ENCODE results near the gene SSMEM1. TPM values are rescaled to one million over a fixed set of nuclear protein-coding genes. Genes with fewer than 3 reads are reported as not detected.
"Not testable (repeated sequence)": the region's sequence is repeated elsewhere in the genome, so short reads cannot be mapped to it uniquely, and the experiment has no call there.

The SSMEM1 gene
- total RNA-seq, 2 experiments from 2014 or later: not detected

DNA sequence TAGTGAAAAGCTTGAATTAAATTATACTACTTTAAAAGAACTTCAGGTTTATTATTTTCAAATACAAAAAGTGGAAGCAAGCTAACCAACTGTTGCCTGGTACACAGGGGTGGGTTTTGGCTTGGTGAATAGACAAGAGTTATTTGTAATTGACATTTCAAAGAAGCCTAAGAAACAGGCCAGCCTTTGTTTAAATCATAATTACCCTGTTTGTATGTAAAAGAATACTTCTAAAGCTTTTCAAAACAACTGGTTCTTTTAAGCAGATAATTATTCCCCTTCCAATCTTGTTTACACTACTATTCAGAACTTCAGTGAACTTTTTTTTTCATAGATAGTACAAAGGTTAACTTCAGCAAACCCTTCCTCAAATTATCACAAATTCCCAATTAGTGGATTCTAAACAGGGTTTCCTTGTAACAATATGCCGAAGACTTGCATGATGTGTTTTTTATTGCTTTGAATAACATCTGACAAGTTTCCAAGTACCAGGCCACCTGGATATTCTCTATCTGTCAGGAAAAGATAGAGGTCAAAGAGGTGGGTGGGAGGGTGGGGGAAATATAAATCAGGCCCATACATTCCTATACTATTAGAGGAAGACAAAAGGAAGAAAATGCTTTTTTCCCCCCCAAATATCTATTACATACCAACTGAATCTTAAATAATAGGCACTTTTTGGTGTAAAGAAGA lies 20.4 kb downstream of the SSMEM1 start:
- Histone ChIP-seq H2AFZ (ENCODE audit: low read length) (no peak overlapping the region), H4K20me1 (ENCODE audit: insufficient read depth, low read length) (no peaks in the 10 kb centered on the region), H3K27ac (ENCODE audit: low read depth, low read length, poor library complexity, severe bottlenecking) (no peak overlapping the region), H3K4me2 (ENCODE audit: low read length) (no peak overlapping the region), H3K4me1 (ENCODE audit: insufficient read depth, low read length, poor library complexity, severe bottlenecking) (no peaks in the 10 kb centered on the region), H3K9me2 (ENCODE audit: insufficient read depth, low read length) (no peaks in the 10 kb centered on the region), H3K9me3 (ENCODE audit: low read length) (no peaks in the 10 kb centered on the region), H3K4me3 (ENCODE audit: low read depth, low read length, poor library complexity, severe bottlenecking) (no peak overlapping the region), H3K36me3 (ENCODE audit: insufficient read depth, low read length) (no peaks in the 10 kb centered on the region), H3K79me2 (ENCODE audit: insufficient read depth, low read depth, low read length) (no peaks in the 10 kb centered on the region)
- TF ChIP-seq CTCF (conservative IDR thresholded peaks at IDR 0.05; ENCODE audit: low read length) (no peak), EZH2phosphoT487 (IDR thresholded peaks at IDR 0.05; ENCODE audit: borderline replicate concordance, low read depth, low read length) (no peak)
- no peak for DNase-seq (ENCODE audit: low spot score)
- CTCF ChIA-PET (ENCODE audit: unreplicated experiment): no interaction called here
- no TSS peak for BruUV-seq (replicated peaks)
- POLR2A ChIA-PET: interaction anchor here (0.6 to 1.2 kb wide), 2 partner anchors 15 to 64 kb away, joined by 3 read pairs; no protein-coding TSS in a partner anchor
- intact Hi-C loops (cut with micrococcal nuclease; ENCODE audit: unreplicated experiment): no loop called here

DNA sequence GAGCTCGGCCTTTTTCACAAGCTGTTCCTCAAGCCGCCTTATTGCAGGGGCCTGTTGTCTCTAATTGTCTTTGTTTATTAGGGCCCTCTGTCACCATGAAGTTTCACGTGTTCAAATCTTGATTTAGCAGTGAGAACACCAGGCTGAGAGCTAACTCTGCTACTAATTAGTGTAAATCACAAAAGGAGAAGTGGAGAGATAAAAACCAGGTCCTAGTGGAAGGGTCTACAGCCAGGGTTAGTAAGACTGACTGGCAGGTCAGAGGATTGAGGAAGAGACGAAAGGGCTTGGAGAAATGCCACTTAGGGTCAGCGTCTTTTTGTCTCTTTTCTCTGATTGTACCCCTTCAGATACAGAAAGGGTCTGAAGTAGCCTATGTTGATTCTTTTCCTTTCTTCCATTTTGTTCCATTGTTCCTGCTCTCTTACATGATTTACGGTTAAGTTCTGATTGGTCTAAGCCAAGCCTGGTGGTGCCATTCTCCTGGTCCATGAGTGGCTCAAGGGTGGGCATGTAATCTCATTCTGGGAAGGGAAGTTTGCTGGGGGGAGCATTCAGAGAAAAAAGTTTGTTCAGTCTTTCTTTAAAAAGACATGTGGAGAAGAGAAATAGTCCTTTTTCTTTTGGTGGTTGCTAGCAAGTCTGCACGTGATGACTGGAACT lies 21.3 kb downstream of the SSMEM1 start:
- Histone ChIP-seq H3K36me3 (ENCODE audit: insufficient read depth, low read length) (no peaks in the 10 kb centered on the region), H3K79me2 (ENCODE audit: insufficient read depth, low read depth, low read length) (no peaks in the 10 kb centered on the region), H3K4me3 (ENCODE audit: low read depth, low read length, poor library complexity, severe bottlenecking) (no peak overlapping the region), H4K20me1 (ENCODE audit: insufficient read depth, low read length) (no peaks in the 10 kb centered on the region), H3K4me2 (ENCODE audit: low read length) (no peak overlapping the region), H3K9me2 (ENCODE audit: insufficient read depth, low read length) (no peaks in the 10 kb centered on the region), H2AFZ (ENCODE audit: low read length) (no peak overlapping the region), H3K9me3 (ENCODE audit: low read length) (no peaks in the 10 kb centered on the region), H3K27ac (ENCODE audit: low read depth, low read length, poor library complexity, severe bottlenecking) (no peak overlapping the region), H3K4me1 (ENCODE audit: insufficient read depth, low read length, poor library complexity, severe bottlenecking) (no peaks in the 10 kb centered on the region)
- BruUV-seq (replicated peaks): no TSS peak
- intact Hi-C loops (cut with micrococcal nuclease; ENCODE audit: unreplicated experiment): no loop called here
- TF ChIP-seq EZH2phosphoT487 (IDR thresholded peaks at IDR 0.05; ENCODE audit: borderline replicate concordance, low read depth, low read length) (no peak), CTCF (conservative IDR thresholded peaks at IDR 0.05; ENCODE audit: low read length) (no peak)
- POLR2A ChIA-PET: interaction anchor here (0.7 to 1.2 kb wide), 2 partner anchors 65 to 129 kb away, joined by 3 read pairs; no protein-coding TSS in a partner anchor
- no peak for DNase-seq (ENCODE audit: low spot score)
- CTCF ChIA-PET (ENCODE audit: unreplicated experiment): no interaction called here

DNA sequence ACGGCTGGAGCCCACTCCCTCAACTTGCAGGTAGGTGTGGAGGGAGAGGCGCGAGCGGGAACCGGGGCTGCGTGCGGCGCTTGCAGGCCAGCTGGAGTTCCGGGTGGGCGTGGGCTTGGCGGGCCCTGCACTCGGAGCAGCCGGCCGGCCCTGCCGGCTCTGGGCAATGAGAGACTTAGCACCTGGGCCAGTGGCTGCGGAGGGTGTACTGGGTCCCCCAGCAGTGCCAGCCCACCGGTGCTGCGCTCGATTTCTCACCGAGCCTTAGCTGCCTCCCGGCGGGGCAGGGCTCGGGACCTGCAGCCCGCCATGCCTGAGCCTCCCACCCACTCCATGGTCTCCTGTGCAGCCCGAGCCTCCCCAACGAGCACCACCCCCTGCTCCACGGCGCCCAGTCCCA lies 22.3 kb downstream of the SSMEM1 start:
- DNase-seq (ENCODE audit: low spot score); H3K36me3 ChIP-seq (ENCODE audit: insufficient read depth, low read length); H3K27ac ChIP-seq (ENCODE audit: low read depth, low read length, poor library complexity, severe bottlenecking); BruUV-seq (replicated peaks); H3K4me3 ChIP-seq (ENCODE audit: low read depth, low read length, poor library complexity, severe bottlenecking); H3K79me2 ChIP-seq (ENCODE audit: insufficient read depth, low read depth, low read length); intact Hi-C loops (cut with micrococcal nuclease; ENCODE audit: unreplicated experiment); H3K9me3 ChIP-seq (ENCODE audit: low read length); H3K4me2 ChIP-seq (ENCODE audit: low read length); H3K9me2 ChIP-seq (ENCODE audit: insufficient read depth, low read length); POLR2A ChIA-PET; H3K4me1 ChIP-seq (ENCODE audit: insufficient read depth, low read length, poor library complexity, severe bottlenecking); H2AFZ ChIP-seq (ENCODE audit: low read length); CTCF ChIA-PET (ENCODE audit: unreplicated experiment); H4K20me1 ChIP-seq (ENCODE audit: insufficient read depth, low read length): not testable (repeated sequence)
